Measurements from ENCODE around the gene MRPL23. TPM values are rescaled to one million over a fixed set of nuclear protein-coding genes. Genes with fewer than 3 reads are reported as not detected.

MRPL23 gene
- total and polyA plus RNA-seq, 4 donors = 33.0 to 83.9 (median 67.6) TPM

DNA sequence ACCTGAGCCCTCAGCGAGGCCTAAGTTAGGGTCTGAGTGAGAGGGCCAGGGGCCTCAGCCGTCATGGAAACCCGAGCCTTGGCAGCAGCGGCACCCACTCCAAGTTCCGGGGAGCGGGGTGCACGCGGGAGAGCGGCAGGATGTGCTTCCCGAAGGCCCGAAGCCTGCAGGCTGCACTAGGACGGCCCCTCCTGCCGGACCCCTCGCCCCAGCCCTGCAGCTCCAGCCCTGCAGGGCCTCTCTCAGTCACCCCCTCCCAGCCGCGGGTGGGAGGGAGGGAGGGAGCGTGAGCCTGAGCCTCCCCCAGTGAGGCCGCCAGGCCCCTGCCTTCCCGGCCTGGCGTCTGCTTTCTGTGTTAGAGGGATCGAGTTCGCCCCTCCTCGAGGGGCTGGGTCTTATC lies 22.6 kb downstream of the MRPL23 start:
- H3K27me3 ChIP-seq (ENCODE audit: control insufficient read depth in 4 of 4, insufficient read depth in 4 of 4, low read length in 3 of 4) = no peaks in the 10 kb centered on the region
- H3K4me3 ChIP-seq (ENCODE audit: low read depth in 1 of 3, low read length in 3 of 3) = no peak overlapping the region
- H3K9me3 ChIP-seq (ENCODE audit: control insufficient read depth in 4 of 4, low read length in 3 of 4) = no peaks in the 10 kb centered on the region
- H3K9ac ChIP-seq (ENCODE audit: low read depth in 1 of 2, low read length in 2 of 2) = no peak overlapping the region
- no peaks in the 10 kb centered on the region for H3K36me3 ChIP-seq (ENCODE audit: control insufficient read depth in 4 of 4, insufficient read depth in 3 of 4, low read depth in 1 of 4, low read length in 3 of 4)
- no peaks in the 10 kb centered on the region for H3K4me1 ChIP-seq (ENCODE audit: control insufficient read depth in 4 of 4, insufficient read depth in 4 of 4, low read length in 3 of 4)
- no CpG with 5 or more reads among the region's 23 CpGs for WGBS
- TF ChIP-seq RXRA (IDR thresholded peaks at IDR 0.05) (no peak), FOXA2 (IDR thresholded peaks at IDR 0.05) (no peak), EGR1 (IDR thresholded peaks at IDR 0.05; ENCODE audit: low read depth in 2 of 2) (no peak), TAF1 (conservative IDR thresholded peaks at IDR 0.05) (no peak), GABPA (IDR thresholded peaks at IDR 0.05 in 1 of 2, conservative IDR thresholded peaks at IDR 0.05 in 1 of 2) (no peak), RAD21 (IDR thresholded peaks at IDR 0.05) (no peak), FOXA1 (IDR thresholded peaks at IDR 0.05) (no peak), SP1 (IDR thresholded peaks at IDR 0.05) (no peak), NR2F2 (IDR thresholded peaks at IDR 0.05) (no peak), REST (IDR thresholded peaks at IDR 0.05) (no peak)
- TF ChIP-seq, protein P1, sequence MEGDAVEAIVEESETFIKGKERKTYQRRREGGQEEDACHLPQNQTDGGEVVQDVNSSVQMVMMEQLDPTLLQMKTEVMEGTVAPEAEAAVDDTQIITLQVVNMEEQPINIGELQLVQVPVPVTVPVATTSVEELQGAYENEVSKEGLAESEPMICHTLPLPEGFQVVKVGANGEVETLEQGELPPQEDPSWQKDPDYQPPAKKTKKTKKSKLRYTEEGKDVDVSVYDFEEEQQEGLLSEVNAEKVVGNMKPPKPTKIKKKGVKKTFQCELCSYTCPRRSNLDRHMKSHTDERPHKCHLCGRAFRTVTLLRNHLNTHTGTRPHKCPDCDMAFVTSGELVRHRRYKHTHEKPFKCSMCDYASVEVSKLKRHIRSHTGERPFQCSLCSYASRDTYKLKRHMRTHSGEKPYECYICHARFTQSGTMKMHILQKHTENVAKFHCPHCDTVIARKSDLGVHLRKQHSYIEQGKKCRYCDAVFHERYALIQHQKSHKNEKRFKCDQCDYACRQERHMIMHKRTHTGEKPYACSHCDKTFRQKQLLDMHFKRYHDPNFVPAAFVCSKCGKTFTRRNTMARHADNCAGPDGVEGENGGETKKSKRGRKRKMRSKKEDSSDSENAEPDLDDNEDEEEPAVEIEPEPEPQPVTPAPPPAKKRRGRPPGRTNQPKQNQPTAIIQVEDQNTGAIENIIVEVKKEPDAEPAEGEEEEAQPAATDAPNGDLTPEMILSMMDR (IDR thresholded peaks at IDR 0.05; ENCODE audit: low read depth, low read length, missing input control) = no peak
- TF ChIP-seq, protein P2, sequence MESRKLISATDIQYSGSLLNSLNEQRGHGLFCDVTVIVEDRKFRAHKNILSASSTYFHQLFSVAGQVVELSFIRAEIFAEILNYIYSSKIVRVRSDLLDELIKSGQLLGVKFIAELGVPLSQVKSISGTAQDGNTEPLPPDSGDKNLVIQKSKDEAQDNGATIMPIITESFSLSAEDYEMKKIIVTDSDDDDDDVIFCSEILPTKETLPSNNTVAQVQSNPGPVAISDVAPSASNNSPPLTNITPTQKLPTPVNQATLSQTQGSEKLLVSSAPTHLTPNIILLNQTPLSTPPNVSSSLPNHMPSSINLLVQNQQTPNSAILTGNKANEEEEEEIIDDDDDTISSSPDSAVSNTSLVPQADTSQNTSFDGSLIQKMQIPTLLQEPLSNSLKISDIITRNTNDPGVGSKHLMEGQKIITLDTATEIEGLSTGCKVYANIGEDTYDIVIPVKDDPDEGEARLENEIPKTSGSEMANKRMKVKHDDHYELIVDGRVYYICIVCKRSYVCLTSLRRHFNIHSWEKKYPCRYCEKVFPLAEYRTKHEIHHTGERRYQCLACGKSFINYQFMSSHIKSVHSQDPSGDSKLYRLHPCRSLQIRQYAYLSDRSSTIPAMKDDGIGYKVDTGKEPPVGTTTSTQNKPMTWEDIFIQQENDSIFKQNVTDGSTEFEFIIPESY (IDR thresholded peaks at IDR 0.05) = no peak
- TF ChIP-seq, protein P3, sequence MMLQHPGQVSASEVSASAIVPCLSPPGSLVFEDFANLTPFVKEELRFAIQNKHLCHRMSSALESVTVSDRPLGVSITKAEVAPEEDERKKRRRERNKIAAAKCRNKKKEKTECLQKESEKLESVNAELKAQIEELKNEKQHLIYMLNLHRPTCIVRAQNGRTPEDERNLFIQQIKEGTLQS (IDR thresholded peaks at IDR 0.05) = no peak
- H3K27ac ChIP-seq (ENCODE audit: low read depth in 1 of 2, low read length in 2 of 2) = no peak overlapping the region
- no peak for DNase-seq (ENCODE audit: low spot score)

GRCh38 chr11:1970956-1971355 lies 23.8 kb downstream of the MRPL23 start:
- DNase-seq (ENCODE audit: low spot score) = peak; percentile 29
- Histone ChIP-seq H3K9ac (ENCODE audit: low read depth in 1 of 2, low read length in 2 of 2) (no peak overlapping the region), H3K27ac (ENCODE audit: low read depth in 1 of 2, low read length in 2 of 2) (no peak overlapping the region), H3K9me3 (ENCODE audit: control insufficient read depth in 4 of 4, low read length in 3 of 4) (no peaks in the 10 kb centered on the region), H3K36me3 (ENCODE audit: control insufficient read depth in 4 of 4, insufficient read depth in 3 of 4, low read depth in 1 of 4, low read length in 3 of 4) (no peaks in the 10 kb centered on the region), H3K27me3 (ENCODE audit: control insufficient read depth in 4 of 4, insufficient read depth in 4 of 4, low read length in 3 of 4) (no peaks in the 10 kb centered on the region), H3K4me3 (ENCODE audit: low read depth in 1 of 3, low read length in 3 of 3) (no peak overlapping the region), H3K4me1 (ENCODE audit: control insufficient read depth in 4 of 4, insufficient read depth in 4 of 4, low read length in 3 of 4) (no peaks in the 10 kb centered on the region)
- 70% methylated on average over 11 of the region's 15 CpGs for WGBS
- TF ChIP-seq, protein P2 (IDR thresholded peaks at IDR 0.05) = no peak
- TF ChIP-seq EGR1 (IDR thresholded peaks at IDR 0.05; ENCODE audit: low read depth in 2 of 2) = no peak
- TF ChIP-seq, protein P3 (IDR thresholded peaks at IDR 0.05) = no peak
- no peak for TF ChIP-seq GABPA (IDR thresholded peaks at IDR 0.05 in 1 of 2, conservative IDR thresholded peaks at IDR 0.05 in 1 of 2)
- no peak for TF ChIP-seq RXRA (IDR thresholded peaks at IDR 0.05)
- TF ChIP-seq HNF4A (conservative IDR thresholded peaks at IDR 0.05) = no peak
- TF ChIP-seq, protein P1 (IDR thresholded peaks at IDR 0.05; ENCODE audit: low read depth, low read length, missing input control) = no peak
- TF ChIP-seq TAF1 (conservative IDR thresholded peaks at IDR 0.05) = no peak
- TF ChIP-seq RAD21 (IDR thresholded peaks at IDR 0.05) = no peak
- no peak for TF ChIP-seq FOXA1 (IDR thresholded peaks at IDR 0.05)
- TF ChIP-seq FOXA2 (IDR thresholded peaks at IDR 0.05) = no peak
- TF ChIP-seq JUND (IDR thresholded peaks at IDR 0.05) = no peak
- no peak for TF ChIP-seq YY1 (IDR thresholded peaks at IDR 0.05)

Data from liver (tissue), 9 donors.